H1 (cell line): Measurements from ENCODE around the gene CUX1. TPM values are rescaled to one million over a fixed set of nuclear protein-coding genes. Genes with fewer than 3 reads are reported as not detected.

ENCODE experiments used
- CTCF ChIA-PET: fragments of 300-600 bp; sonication (Branson Sonifier 250); formaldehyde crosslinking; loops from one replicate; lab custom pipeline; 2021; ENCODE audit not compliant: partially characterized antibody; lab: Charles Lee
- POLR2A ChIA-PET: fragments of 300-600 bp; sonication (Branson Sonifier 250); formaldehyde crosslinking; loops from one replicate; lab custom pipeline; 2021; ENCODE audit warnings: inconsistent platforms; ENCODE audit not compliant: partially characterized antibody; lab: Charles Lee
- DNase-seq, 2 experiments: peaks; one replicate each; pipeline versions ENCODE4 v3.0.0 to v3.0.0-alpha.2; 2010 to 2022; ENCODE audit warnings: low spot score in 2 of 2, low read depth in 1 of 2, mixed read lengths in 1 of 2
- FAIRE-seq: peaks from 2 replicates; lab custom pipeline; 2011; peaks lifted over from hg19 to GRCh38; lab: Jason Lieb, UNC
- H2AFZ ChIP-seq: 2 replicates; pipeline ENCODE4 v1.8.1; 2012; ENCODE audit warnings: low read length, inconsistent platforms
- H2AK5ac ChIP-seq: 2 replicates; pipeline ENCODE4 v1.6.1; 2013; ENCODE audit warnings: low read depth, low read length
- H2BK120ac ChIP-seq: replicated peaks from 2 replicates; pipeline ENCODE3; 2013; ENCODE audit warnings: low read depth, low read length, inconsistent platforms
- H2BK12ac ChIP-seq: 2 replicates; pipeline ENCODE4 v1.6.1; 2013; ENCODE audit warnings: low read depth, low read length
- H2BK15ac ChIP-seq: 2 replicates; pipeline ENCODE4 v1.6.1; 2013; ENCODE audit warnings: low read length
- H2BK20ac ChIP-seq: 2 replicates; pipeline ENCODE4 v1.6.1; 2013; ENCODE audit warnings: low read length
- H2BK5ac ChIP-seq: 2 replicates; pipeline ENCODE4 v1.6.1; 2013; ENCODE audit warnings: low read depth, low read length
- H3K14ac ChIP-seq: 2 replicates; pipeline ENCODE4 v1.6.1; 2013; ENCODE audit warnings: inconsistent platforms; ENCODE audit not compliant: insufficient read length
- H3K18ac ChIP-seq: 2 replicates; pipeline ENCODE4 v1.6.1; 2013; ENCODE audit warnings: low read length; ENCODE audit errors: extremely low read depth
- H3K23ac ChIP-seq: 2 replicates; pipeline ENCODE4 v1.6.1; 2013; ENCODE audit warnings: inconsistent platforms; ENCODE audit not compliant: insufficient read length
- H3K23me2 ChIP-seq: 2 replicates; pipeline ENCODE4 v1.6.1; 2013; ENCODE audit warnings: low read depth, low read length
- H3K27ac ChIP-seq: 2 replicates; pipeline ENCODE4 v1.6.1; 2011; ENCODE audit warnings: low read depth, low read length, inconsistent platforms
- H3K27me3 ChIP-seq, 4 experiments: replicated peaks in 1 of 4; 1 replicate in 1 of 4; 2 replicates in 3 of 4; pipeline versions ENCODE4 v1.6.1 to v1.8.1; 2011 to 2013; ENCODE audit warnings: low read length in 3 of 4, mild to moderate bottlenecking in 3 of 4, inconsistent platforms in 2 of 4, mixed read lengths in 2 of 4, moderate library complexity in 1 of 4; ENCODE audit not compliant: control insufficient read depth in 3 of 4, insufficient read depth in 3 of 4; ENCODE audit errors: extremely low read depth in 1 of 4
- H3K36me3 ChIP-seq, 4 experiments: 2 replicates each; pipeline versions ENCODE4 v1.6.1 to v1.8.1; 2011 to 2013; ENCODE audit warnings: mild to moderate bottlenecking in 4 of 4, low read length in 3 of 4, moderate library complexity in 2 of 4, control low read depth in 1 of 4, inconsistent platforms in 1 of 4; ENCODE audit not compliant: insufficient read depth in 4 of 4, control insufficient read depth in 2 of 4
- H3K4ac ChIP-seq: replicated peaks from 2 replicates; pipeline ENCODE3; 2013; ENCODE audit warnings: low read length, low read depth, mixed read lengths, inconsistent platforms; ENCODE audit not compliant: insufficient read length
- H3K4me1 ChIP-seq, 4 experiments: replicated peaks in 1 of 4; 1 replicate in 1 of 4; 2 replicates in 3 of 4; pipeline versions ENCODE4 v1.6.1 to v1.8.1; 2011 to 2013; ENCODE audit warnings: low read length in 3 of 4, inconsistent platforms in 2 of 4, mixed read lengths in 1 of 4; ENCODE audit not compliant: insufficient read depth in 4 of 4, control insufficient read depth in 3 of 4
- H3K4me2 ChIP-seq, 2 experiments: 2 replicates each; pipeline versions ENCODE4 v1.6.1 to v1.8.1; 2011 to 2013; ENCODE audit warnings: low read depth in 2 of 2, low read length in 2 of 2, control low read depth in 1 of 2, inconsistent platforms in 1 of 2, mild to moderate bottlenecking in 1 of 2; ENCODE audit not compliant: insufficient read depth in 1 of 2
- H3K4me3 ChIP-seq, 4 experiments: fragments of 200-600, 300-600 bp in 1 of 4; sonication (generic), shearing (Covaris generic), sonication (Bioruptor Twin) in 1 of 4; 2 replicates each; pipeline versions ENCODE4 v1.5.1 to v1.8.1; 2011 to 2016; ENCODE audit warnings: low read length in 4 of 4, low read depth in 3 of 4, control low read depth in 2 of 4, inconsistent platforms in 2 of 4, mild to moderate bottlenecking in 2 of 4, mixed read lengths in 1 of 4, moderate library complexity in 1 of 4; ENCODE audit not compliant: insufficient read depth in 2 of 4; ENCODE audit errors: extremely low read depth in 1 of 4
- H3K56ac ChIP-seq: replicated peaks from 2 replicates; pipeline ENCODE3; 2013; ENCODE audit warnings: low read depth, mild to moderate bottlenecking, mixed read lengths, low read length, inconsistent platforms; ENCODE audit not compliant: insufficient read length
- H3K79me1 ChIP-seq: 2 replicates; pipeline ENCODE4 v1.6.1; 2013; ENCODE audit warnings: low read depth, low read length, control low read depth
- H3K79me2 ChIP-seq, 2 experiments: 2 replicates each; pipeline versions ENCODE4 v1.6.1 to v1.8.1; 2012 to 2013; ENCODE audit warnings: low read length in 2 of 2, mild to moderate bottlenecking in 2 of 2, inconsistent platforms in 1 of 2; ENCODE audit not compliant: insufficient read depth in 2 of 2, control insufficient read depth in 1 of 2
- H3K9ac ChIP-seq, 4 experiments: replicated peaks in 1 of 4; 1 replicate in 1 of 4; 2 replicates in 3 of 4; pipeline versions ENCODE4 v1.6.1 to v1.8.1; 2011 to 2013; ENCODE audit warnings: low read depth in 3 of 4, low read length in 3 of 4, control low read depth in 2 of 4, mild to moderate bottlenecking in 2 of 4, moderate library complexity in 2 of 4, inconsistent platforms in 1 of 4; ENCODE audit errors: extremely low read depth in 1 of 4
- H3K9me3 ChIP-seq, 2 experiments: 2 replicates each; pipeline versions ENCODE4 v1.6.1 to v1.8.1; 2012 to 2013; ENCODE audit warnings: mild to moderate bottlenecking in 2 of 2, moderate library complexity in 2 of 2, control low read depth in 1 of 2, inconsistent platforms in 1 of 2, low read depth in 1 of 2, low read length in 1 of 2, mixed read lengths in 1 of 2; ENCODE audit not compliant: insufficient read depth in 2 of 2
- H4K20me1 ChIP-seq, 2 experiments: replicated peaks in 1 of 2; 2 replicates each; pipeline versions ENCODE3 to v1.8.1; 2011 to 2013; ENCODE audit warnings: inconsistent platforms in 2 of 2, low read length in 2 of 2, mild to moderate bottlenecking in 1 of 2; ENCODE audit not compliant: insufficient read depth in 2 of 2, control insufficient read depth in 1 of 2
- H4K5ac ChIP-seq: 2 replicates; pipeline ENCODE4 v1.6.1; 2013; ENCODE audit warnings: low read length, low read depth, mixed read lengths, inconsistent platforms; ENCODE audit not compliant: insufficient read length
- H4K8ac ChIP-seq: 2 replicates; pipeline ENCODE4 v1.8.0; 2013; ENCODE audit warnings: mild to moderate bottlenecking, moderate library complexity, low read length, inconsistent platforms; ENCODE audit not compliant: insufficient read depth; ENCODE audit errors: extremely low read depth
- H4K91ac ChIP-seq: replicated peaks from 2 replicates; pipeline ENCODE3; 2013; ENCODE audit warnings: low read length, mixed read lengths, inconsistent platforms; ENCODE audit not compliant: insufficient read length
- CBX8 ChIP-seq: fragments of 300-800, 300-1000 bp; sonication (generic); IDR thresholded peaks from 2 replicates; pipeline ENCODE4 v1.7.1; 2016; ENCODE audit warnings: low read depth, low read length, borderline replicate concordance
- CHD1 ChIP-seq: IDR thresholded peaks from 2 replicates; pipeline ENCODE4 v1.6.1; 2012; ENCODE audit warnings: low read depth, low read length, improper control_type of control experiment
- EGR1 ChIP-seq: IDR thresholded peaks from 2 replicates; pipeline ENCODE4 v1.6.1; 2011; ENCODE audit warnings: low read depth, low read length, borderline replicate concordance
- WGBS, 2 experiments: shearing (Covaris generic) in 1 of 2; methylation state at CpG; one replicate each; pipeline versions ENCODE4 v1.1.6 to v1.1.7; 2013 to 2015; ENCODE audit warnings: low lambda C conversion rate in 2 of 2, mixed read lengths in 2 of 2, inconsistent platforms in 1 of 2, low coverage in 1 of 2, missing lambda C conversion rate in 1 of 2; ENCODE audit not compliant: insufficient replicate concordance in 2 of 2, insufficient coverage in 1 of 2, insufficient read length in 1 of 2; ENCODE audit errors: extremely low coverage in 1 of 2, missing lambda C conversion rate in 1 of 2; 5-methylcytosine and 5-hydroxymethylcytosine counted together
- polyA plus RNA-seq, 7 experiments: library from polyadenylated mRNA; depleted of rRNA in 3 of 7; stranded (reverse) in 5 of 7; unstranded in 2 of 7; fragments of >200 nt in 5 of 7; fragments of 200-250 nt in 2 of 7; gene quantifications; 1 replicate in 5 of 7; 2 replicates in 1 of 7; 4 replicates in 1 of 7; pipeline versions ENCODE4 v1.2.1 to v1.2.3, GENCODE V29; 2011 to 2013; ENCODE audit warnings: missing spikeins in 2 of 7, mixed read lengths in 2 of 7
- total RNA-seq: library from RNA; stranded (reverse); fragmentation: NEBNext Ultra II Directional; extraction: Animal tissue kit (Norgen Biotek cat#: 25700); gene quantifications from 2 replicates; pipeline ENCODE4 v1.2.1, GENCODE V29; 2021

Gene CUX1
- total and polyA plus RNA-seq, 2 of the 8 experiments (the other 6 are each of a cell fraction or from before 2014, with no cell fraction given) = 21.6 to 65.9 TPM

- H3K4me3 ChIP-seq = no peak overlapping the region
- DNase-seq = no peak
- no peak overlapping the region for H2BK5ac ChIP-seq
- no peak overlapping the region for H2BK20ac ChIP-seq
- no peak overlapping the region for H3K14ac ChIP-seq
- no peaks in the 10 kb centered on the region for H3K27me3 ChIP-seq
- no peaks in the 10 kb centered on the region for H3K79me1 ChIP-seq
- POLR2A ChIA-PET = no interaction called here
- no peaks in the 10 kb centered on the region; a peak in 1 of 4 replicates for H3K79me2 ChIP-seq
- peaks cover 2 to 5% (median 4%) of the 10 kb centered on the region in 4 experiments; a peak in 3 of 8 replicates for H3K36me3 ChIP-seq
- H4K5ac ChIP-seq = no peak overlapping the region
- no peak overlapping the region for H3K4ac ChIP-seq
- no peak overlapping the region for H4K91ac ChIP-seq
- no peak overlapping the region for H3K18ac ChIP-seq
- CTCF ChIA-PET = interaction anchor here (0.7 to 12.9 kb wide), 6 partner anchors 7 to 599 kb away, joined by 3 to 134 read pairs (median 3); no protein-coding TSS in a partner anchor
- no peaks in the 10 kb centered on the region for H4K20me1 ChIP-seq
- no peak overlapping the region for H3K56ac ChIP-seq
- peaks cover 2 to 6% (median 4%) of the 10 kb centered on the region in 4 experiments for H3K4me1 ChIP-seq
- no peak overlapping the region for H2BK15ac ChIP-seq
- H3K9me3 ChIP-seq = no peaks in the 10 kb centered on the region
- no peak overlapping the region for H3K23ac ChIP-seq
- no peak overlapping the region for H2AFZ ChIP-seq
- TF ChIP-seq CBX8 = no peak
- no peak for TF ChIP-seq EGR1
- no peak for TF ChIP-seq CHD1
- FAIRE-seq = no peak
- H2AK5ac ChIP-seq = no peak overlapping the region
- H3K27ac ChIP-seq = no peak overlapping the region
- H3K23me2 ChIP-seq = no peaks in the 10 kb centered on the region
- H3K4me2 ChIP-seq = no peak overlapping the region
- H3K9ac ChIP-seq = no peak overlapping the region
- no peak overlapping the region for H2BK120ac ChIP-seq
- WGBS, 2 experiments = 83% methylated on average over 2 of the region's 2 CpGs; no CpG with 5 or more reads in 1 of the 2 experiments
- H2BK12ac ChIP-seq = no peak overlapping the region
- H4K8ac ChIP-seq = no peak overlapping the region
These were observed 494.9 kb downstream of the CUX1 start for GRCh38 chr7:102312317-102312716.
